OCI-LY3 (cell line): ENCODE measurements around the gene TMIGD3.

Experiments used
- H2AFZ ChIP-seq: fragments of 200-600, 300-600 bp; shearing (Covaris generic); 2 replicates; pipeline ENCODE4 v1.6.0; 2014; ENCODE audit warnings: antibody characterized with exemption, low read depth, low read length
- H3K27ac ChIP-seq: fragments of 200-600, 300-600 bp; sonication (generic); 2 replicates; pipeline ENCODE4 v1.5.1; 2014; ENCODE audit warnings: mild to moderate bottlenecking, low read length, moderate library complexity, mixed read lengths
- H3K27me3 ChIP-seq: fragments of 200-600, 300-600 bp; sonication (generic); 2 replicates; pipeline ENCODE4 v1.6.1; 2014; ENCODE audit warnings: low read depth, low read length, mixed read lengths
- H3K36me3 ChIP-seq: fragments of 200-600, 300-600 bp; sonication (generic); replicated peaks from 2 replicates; pipeline ENCODE3; 2014; ENCODE audit warnings: low read depth, low read length, mixed read lengths
- H3K4me1 ChIP-seq: fragments of 300-600, 200-600 bp; sonication (generic); 2 replicates; pipeline ENCODE4 v1.6.1; 2014; ENCODE audit warnings: low read length, mixed read lengths
- H3K4me2 ChIP-seq: fragments of 200-600, 300-600 bp; sonication (generic); 2 replicates; pipeline ENCODE4 v1.6.1; 2014; ENCODE audit warnings: low read length, mixed read lengths
- H3K4me3 ChIP-seq: fragments of 300-600, 200-600 bp; sonication (generic); 2 replicates; pipeline ENCODE4 v1.5.1; 2014; ENCODE audit warnings: antibody characterized with exemption, mild to moderate bottlenecking, low read length, moderate library complexity
- H3K79me2 ChIP-seq: fragments of 300-600, 200-600 bp; shearing (Covaris generic); 2 replicates; pipeline ENCODE4 v1.6.1; 2014; ENCODE audit warnings: mild to moderate bottlenecking, low read length, mixed read lengths
- H3K9ac ChIP-seq: fragments of 300-600, 200-600 bp; shearing (Covaris generic); 2 replicates; pipeline ENCODE4 v1.6.0; 2014; ENCODE audit warnings: mild to moderate bottlenecking, low read length, moderate library complexity
- H3K9me3 ChIP-seq: fragments of 200-600, 300-600 bp; shearing (Covaris generic); 2 replicates; pipeline ENCODE4 v1.6.1; 2014; ENCODE audit warnings: low read length, mixed read lengths; ENCODE audit not compliant: insufficient read depth
- H4K20me1 ChIP-seq: fragments of 200-600, 300-600 bp; sonication (generic); 2 replicates; pipeline ENCODE4 v1.6.1; 2016; ENCODE audit warnings: low read length, mixed read lengths; ENCODE audit not compliant: insufficient read depth
- EZH2phosphoT487 ChIP-seq: fragments of 200-600 bp; shearing (Covaris generic); IDR thresholded peaks from 2 replicates; pipeline ENCODE4 v1.6.1; 2018; ENCODE audit warnings: antibody characterized with exemption, mixed run types, low read depth
- TF ChIP-seq, protein P1 (sequence below): fragments of 200-600, 300-600 bp; sonication (generic); IDR thresholded peaks from 2 replicates; pipeline ENCODE4 v1.5.1; 2014; ENCODE audit warnings: antibody characterized with exemption, low read length, low read depth

TMIGD3 gene

DNA sequence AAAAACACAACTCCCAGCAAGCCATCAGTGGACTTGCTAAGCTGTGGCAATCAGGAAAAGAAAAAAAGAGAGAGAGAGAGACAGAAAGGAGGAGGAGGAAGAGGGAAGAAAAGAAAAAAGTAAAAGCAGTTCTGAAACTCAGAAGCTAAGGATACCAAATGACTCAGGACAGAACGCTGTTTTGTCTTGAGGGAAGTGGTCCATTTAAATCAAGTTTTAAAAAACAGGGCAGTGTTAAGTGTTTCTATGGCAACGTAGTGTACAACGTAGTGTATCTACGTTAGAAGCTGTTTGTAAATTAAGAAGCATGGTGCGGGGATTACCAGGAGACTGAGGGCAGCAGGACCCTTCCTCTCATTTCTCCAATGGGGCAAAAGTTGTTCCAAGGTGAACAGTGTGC is 5.8 kb downstream of the TMIGD3 start:
- no peak overlapping the region for H2AFZ ChIP-seq
- peak overlapping the region; percentile 70 for H3K27ac ChIP-seq
- no peaks in the 10 kb centered on the region for H3K27me3 ChIP-seq
- peak overlapping the region; percentile 57 for H3K4me2 ChIP-seq
- H3K9ac ChIP-seq = peak overlapping the region; percentile 45; the same call in 1 of the 2 replicates
- peaks cover 7% of the 10 kb centered on the region; the same call in 1 of the 2 replicates for H3K9me3 ChIP-seq
- no peaks in the 10 kb centered on the region for H4K20me1 ChIP-seq
- H3K4me1 ChIP-seq = peaks cover 24% of the 10 kb centered on the region
- H3K36me3 ChIP-seq = peaks cover 4% of the 10 kb centered on the region
- TF ChIP-seq, protein P1, sequence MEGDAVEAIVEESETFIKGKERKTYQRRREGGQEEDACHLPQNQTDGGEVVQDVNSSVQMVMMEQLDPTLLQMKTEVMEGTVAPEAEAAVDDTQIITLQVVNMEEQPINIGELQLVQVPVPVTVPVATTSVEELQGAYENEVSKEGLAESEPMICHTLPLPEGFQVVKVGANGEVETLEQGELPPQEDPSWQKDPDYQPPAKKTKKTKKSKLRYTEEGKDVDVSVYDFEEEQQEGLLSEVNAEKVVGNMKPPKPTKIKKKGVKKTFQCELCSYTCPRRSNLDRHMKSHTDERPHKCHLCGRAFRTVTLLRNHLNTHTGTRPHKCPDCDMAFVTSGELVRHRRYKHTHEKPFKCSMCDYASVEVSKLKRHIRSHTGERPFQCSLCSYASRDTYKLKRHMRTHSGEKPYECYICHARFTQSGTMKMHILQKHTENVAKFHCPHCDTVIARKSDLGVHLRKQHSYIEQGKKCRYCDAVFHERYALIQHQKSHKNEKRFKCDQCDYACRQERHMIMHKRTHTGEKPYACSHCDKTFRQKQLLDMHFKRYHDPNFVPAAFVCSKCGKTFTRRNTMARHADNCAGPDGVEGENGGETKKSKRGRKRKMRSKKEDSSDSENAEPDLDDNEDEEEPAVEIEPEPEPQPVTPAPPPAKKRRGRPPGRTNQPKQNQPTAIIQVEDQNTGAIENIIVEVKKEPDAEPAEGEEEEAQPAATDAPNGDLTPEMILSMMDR = no peak
- no peak for TF ChIP-seq EZH2phosphoT487
- H3K4me3 ChIP-seq = peak overlapping the region; percentile 28
- no peaks in the 10 kb centered on the region for H3K79me2 ChIP-seq

DNA sequence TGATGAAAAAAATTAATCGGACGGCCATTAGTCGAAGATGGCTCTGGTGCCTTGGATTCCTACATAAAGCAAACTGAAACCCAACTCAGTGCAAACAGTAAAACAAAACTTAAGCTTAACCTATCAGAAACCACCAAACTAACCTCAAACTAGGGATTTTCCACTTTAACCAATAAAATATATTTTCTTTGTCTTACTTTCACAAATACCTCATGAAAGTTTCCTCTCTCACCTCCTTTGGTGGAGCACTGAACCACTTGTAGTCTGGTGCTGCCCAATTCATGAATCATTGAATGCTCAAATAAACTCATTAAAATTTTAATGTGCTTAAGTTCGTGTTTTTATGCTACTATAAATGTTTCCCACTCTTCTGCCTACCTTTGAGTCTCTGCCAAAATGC is 7.0 kb downstream of the TMIGD3 start:
- H3K9ac ChIP-seq = no peak overlapping the region
- H3K27ac ChIP-seq = no peak overlapping the region

DNA sequence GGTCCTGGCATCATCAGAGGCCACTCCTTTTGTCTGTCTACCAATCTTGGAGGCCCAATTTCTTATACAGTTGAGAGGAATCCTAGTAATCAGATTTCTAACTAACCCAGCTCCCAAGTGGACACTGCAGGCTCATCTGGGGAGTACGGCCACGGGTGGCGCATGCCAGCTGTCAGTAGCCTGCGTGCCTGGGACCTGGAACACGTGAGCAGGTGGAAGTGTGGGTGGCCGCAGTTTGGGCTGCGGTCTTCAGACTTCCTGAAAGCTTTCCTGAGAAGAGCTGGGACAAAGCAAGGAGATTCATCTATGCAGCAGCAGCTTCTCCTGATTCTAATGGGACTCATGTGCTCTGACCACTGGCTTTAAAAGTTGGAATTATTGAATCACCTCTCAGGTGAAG is 12.4 kb downstream of the TMIGD3 start:
- Histone ChIP-seq H3K4me2 (no peak overlapping the region), H2AFZ (no peak overlapping the region), H3K4me1 (no peaks in the 10 kb centered on the region), H3K27ac (no peak overlapping the region), H3K79me2 (no peaks in the 10 kb centered on the region), H3K4me3 (no peak overlapping the region), H3K27me3 (no peaks in the 10 kb centered on the region), H4K20me1 (no peaks in the 10 kb centered on the region), H3K9me3 (no peaks in the 10 kb centered on the region), H3K9ac (no peak overlapping the region), H3K36me3 (no peaks in the 10 kb centered on the region)
- TF ChIP-seq, protein P1 = no peak
- TF ChIP-seq EZH2phosphoT487 = no peak

More for the DNA sequence above, 7.0 kb downstream of the TMIGD3 start:
- Histone ChIP-seq H3K79me2 (no peaks in the 10 kb centered on the region), H2AFZ (no peak overlapping the region), H3K4me3 (no peak overlapping the region), H4K20me1 (no peaks in the 10 kb centered on the region), H3K27me3 (no peaks in the 10 kb centered on the region), H3K4me2 (no peak overlapping the region), H3K4me1 (peaks cover 22% of the 10 kb centered on the region), H3K9me3 (peaks cover 7% of the 10 kb centered on the region; the same call in 1 of the 2 replicates), H3K36me3 (peaks cover 4% of the 10 kb centered on the region)
- TF ChIP-seq EZH2phosphoT487 = no peak
- TF ChIP-seq, protein P1 = no peak

DNA sequence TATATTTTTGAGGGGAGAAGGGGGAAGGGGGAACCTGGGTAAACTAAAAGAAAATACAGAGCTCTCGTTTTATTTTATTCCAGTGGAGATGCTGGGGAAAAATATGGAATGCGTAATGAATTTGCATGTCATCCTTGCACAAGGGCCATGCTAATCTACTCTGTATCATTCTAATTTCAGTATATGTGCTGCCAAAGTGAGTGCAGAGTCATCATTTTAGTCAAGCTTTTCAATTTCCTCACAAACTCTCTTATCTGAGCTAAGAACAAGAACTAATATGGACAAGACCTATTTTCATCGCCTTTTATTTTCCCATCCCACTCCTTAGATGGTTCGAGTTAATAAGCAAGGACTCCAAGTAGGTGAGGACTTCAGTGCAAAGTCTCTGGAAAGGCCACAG is 13.2 kb downstream of the TMIGD3 start:
- no peak for TF ChIP-seq EZH2phosphoT487
- TF ChIP-seq, protein P1 = no peak
- H3K4me3 ChIP-seq = no peak overlapping the region
- H3K9ac ChIP-seq = no peak overlapping the region
- H2AFZ ChIP-seq = no peak overlapping the region
- no peaks in the 10 kb centered on the region for H3K4me1 ChIP-seq
- H3K27me3 ChIP-seq = no peaks in the 10 kb centered on the region
- H3K27ac ChIP-seq = no peak overlapping the region
- no peaks in the 10 kb centered on the region for H3K9me3 ChIP-seq
- H3K79me2 ChIP-seq = no peaks in the 10 kb centered on the region
- no peak overlapping the region for H3K4me2 ChIP-seq
- no peaks in the 10 kb centered on the region for H4K20me1 ChIP-seq
- H3K36me3 ChIP-seq = no peaks in the 10 kb centered on the region
